ENCODE data around the gene ZBTB21.
A peak's percentile ranks its signal among the peaks of the same experiment; 100 is the strongest.

ZBTB21 gene

DNA sequence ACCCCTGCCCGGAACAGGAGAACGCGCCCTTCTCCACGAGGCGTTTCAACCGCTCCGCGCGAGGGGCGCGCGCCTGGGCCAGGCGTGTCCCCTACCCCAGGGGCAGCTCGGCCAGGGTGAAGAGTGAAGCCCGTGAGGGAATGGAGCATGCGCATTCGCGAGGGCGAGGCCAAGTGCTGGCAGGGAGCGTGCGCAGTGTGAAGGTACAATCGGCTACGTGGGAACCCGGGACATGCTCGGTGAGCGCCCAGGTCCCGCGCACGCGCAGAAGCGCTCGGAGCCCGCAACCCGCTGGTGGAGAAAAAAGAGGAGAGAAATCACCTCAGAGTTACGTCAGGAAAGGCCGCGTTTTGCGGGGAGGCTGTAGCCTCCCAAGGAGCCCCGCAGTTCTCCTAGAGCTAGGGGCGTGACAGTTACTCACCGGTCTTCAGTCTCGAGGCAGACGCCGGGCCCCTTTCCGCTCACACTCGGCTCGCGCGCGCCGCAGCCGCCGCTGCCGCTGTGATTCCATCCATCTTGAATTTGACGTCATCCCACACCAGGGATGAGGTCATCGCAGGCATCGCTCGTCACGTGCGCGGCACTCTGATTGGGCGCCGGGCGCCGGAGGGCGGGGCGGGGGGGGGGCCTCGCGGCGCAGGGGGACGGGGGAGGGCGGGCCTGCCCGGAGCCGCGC lies at the start of gene ZBTB21:
Gene ZBTB21 (minus strand): TSS at position 530 of the 676 bp plus-strand sequence. CDS start 16,265 bp downstream, outside the sequence.
- FAIRE-seq = no peak

DNA sequence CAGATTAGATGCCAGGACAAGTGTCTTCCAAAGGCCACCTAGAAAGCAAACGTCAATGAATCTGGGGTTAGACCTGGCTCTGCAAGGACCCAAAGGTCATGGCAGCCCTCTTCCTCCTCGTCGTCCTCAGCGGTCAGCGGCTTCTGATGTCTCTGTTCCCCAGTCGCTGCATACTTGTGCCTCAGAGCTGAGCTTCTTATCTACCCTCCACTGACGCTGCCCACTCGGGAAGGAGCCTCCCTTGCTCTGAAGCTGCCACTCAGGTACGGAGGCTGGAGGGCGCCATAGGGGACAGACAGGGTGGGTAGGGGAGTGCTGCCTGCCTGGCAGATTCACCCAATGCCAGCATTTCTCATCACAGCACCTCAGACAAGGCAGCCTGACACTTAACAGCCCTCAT lies 49.6 kb upstream of the ZBTB21 start:
- no peak for FAIRE-seq

DNA sequence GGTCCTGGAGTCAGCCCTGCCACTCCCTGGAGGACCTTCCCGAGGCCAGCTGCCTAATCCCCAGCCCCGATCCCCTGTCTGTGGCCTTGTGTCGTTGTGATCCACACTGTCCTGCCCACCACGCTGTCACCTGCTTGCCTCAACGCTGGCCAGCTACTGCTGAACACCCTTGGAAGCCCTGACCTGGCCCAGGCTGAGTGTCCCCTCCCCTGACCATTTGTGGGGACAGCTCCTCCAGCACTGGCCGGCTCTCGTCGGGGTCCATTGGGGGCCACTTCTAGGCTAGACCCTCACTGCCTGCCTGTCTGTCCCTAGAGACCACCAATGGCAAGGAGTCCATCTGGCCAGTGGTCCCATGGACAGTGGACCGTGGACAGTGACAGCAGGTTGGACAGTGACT lies 49.0 kb upstream of the ZBTB21 start:
- no peak for FAIRE-seq

DNA sequence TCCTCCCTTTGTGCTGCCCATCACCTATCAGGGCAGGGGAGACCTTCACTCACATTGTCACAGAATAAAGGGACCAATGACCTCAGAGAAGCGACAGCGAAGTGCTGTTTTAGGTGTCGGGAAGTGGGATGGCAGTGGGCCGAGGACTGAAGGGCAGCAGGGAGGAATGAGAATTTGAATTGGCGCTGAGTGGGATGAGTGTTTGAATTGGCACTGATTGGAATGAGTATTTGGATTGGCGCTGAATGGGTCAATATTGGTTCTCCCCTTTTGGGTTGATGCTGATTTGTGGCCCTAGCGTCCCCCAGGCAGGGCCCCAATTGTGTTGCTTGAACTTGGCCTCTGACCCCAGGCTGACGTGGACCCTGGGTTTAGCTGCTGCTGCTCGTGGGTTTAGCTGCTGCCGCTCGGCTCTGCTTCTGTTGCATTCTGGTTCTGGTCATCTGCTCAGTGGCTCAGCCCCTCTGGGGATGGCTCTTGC lies 48.5 kb upstream of the ZBTB21 start:
- no peak for FAIRE-seq

DNA sequence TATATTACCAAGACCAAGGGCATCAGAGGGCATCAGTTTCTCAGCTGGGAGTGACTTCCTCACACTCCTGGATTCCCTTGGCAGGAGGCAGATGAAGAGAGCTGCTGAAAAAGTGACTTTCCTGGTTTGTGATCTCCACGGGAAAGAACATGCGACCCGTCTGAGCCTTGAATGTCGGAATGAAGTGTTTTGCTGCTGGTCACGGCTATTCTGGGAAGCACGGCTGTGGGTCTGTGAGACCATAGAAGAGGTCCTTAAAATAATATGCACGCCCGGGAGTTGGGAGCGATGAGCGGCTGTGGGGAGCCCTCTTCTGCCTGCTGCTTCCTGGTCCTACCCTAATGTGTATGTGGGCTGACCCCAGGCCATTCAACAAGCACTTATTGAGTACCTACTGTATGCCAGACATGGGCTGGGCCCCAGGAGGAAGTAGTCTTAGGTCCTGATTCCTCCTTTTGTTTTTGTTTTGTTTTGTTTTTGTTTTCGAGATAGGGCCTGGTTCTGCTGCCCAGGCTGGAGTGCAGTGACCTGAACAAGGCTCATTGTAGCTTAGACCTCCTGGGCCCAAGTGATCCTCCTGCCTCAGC lies 47.8 kb upstream of the ZBTB21 start:
- FAIRE-seq = no peak

DNA sequence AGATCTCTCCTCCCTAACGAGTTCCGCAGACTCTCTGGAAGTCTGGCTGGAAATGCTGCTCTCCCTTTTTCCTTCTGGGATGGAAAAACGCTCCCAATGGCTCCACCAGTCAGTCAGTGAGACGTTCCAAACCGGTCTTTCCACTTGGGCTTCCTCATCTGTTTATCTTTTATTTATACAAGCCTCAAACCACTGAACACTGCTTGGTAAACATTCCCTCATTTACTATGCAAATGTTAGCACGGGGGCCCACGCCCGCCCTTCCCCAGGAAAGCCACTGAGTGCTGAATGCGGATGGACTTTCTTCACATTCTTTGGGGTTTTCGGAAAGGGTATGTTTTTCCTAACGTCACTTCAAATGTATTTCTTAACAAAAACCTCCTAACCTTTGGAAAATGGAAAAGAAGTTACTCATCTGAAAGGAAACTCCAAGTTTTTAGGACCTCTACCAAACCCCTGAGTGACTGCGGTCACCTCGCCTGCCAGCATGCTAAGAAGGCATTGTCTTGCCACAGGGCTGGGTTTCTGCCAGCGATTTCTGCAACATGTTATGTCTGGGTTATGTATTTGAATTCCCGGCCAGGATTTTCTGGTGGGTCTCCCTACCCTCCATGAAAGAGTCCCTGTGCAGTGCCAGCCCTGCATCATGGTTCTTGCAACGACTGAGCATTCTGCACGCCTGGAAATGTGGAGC lies 47.0 kb upstream of the ZBTB21 start:
- FAIRE-seq = peak; percentile 71

DNA sequence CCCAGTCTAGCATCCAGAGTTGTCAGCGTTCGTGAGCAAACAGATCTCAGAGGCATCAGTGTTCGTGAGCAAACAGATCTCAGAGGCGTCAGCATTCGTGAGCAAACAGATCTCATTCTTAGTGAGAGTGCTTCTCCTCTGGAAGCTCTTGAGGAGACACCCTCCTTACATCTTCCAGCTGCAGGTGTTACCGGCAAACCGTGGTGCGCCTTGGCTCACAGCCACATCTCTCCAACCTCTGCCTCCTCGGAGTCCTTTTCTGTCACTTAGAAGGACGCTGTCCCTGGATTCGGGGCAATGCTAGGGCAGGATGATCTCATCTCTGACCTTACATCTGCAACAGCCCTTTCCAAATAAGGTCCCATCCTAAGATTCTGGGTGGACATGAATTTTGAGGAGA lies 46.3 kb upstream of the ZBTB21 start:
- FAIRE-seq = no peak

DNA sequence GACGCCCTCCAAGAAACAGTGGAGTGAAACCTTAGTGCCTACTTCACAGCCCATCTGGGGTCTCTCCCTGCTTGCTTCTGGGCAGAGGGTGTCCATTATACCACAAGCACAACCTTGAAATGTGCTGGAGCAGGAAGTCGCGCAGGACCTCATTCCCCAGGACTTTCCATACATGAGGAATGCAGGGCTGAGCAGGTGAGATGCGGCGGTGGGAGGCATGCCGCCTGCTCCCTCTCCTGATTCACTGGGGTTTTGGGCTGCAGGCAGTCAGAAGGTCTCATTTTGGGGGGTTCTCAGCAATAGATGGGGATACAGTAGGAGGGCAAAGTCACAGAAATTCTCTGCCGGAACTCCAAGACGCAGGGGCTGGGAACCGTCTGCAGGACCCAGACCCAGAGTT lies 45.3 kb upstream of the ZBTB21 start:
- no peak for FAIRE-seq

DNA sequence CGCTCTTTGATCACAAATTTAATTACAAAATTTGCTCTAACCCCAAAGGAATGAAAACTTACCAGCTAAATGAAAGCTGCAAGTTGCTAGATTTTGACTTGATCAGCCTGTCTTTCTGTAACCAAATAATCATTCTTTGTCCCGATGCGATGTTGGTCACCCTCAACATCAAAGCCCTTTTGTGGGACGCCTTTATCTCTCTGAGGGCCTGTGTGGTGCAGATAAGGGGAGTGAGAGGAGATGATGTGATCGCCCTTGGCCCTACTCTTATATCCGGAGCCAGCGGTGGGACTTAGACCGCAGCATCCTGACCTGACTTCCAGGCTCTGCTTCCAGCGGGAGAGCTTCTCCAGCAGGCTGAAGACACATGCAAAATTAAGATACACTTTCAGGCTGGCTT lies 41.6 kb upstream of the ZBTB21 start:
- no peak for FAIRE-seq

DNA sequence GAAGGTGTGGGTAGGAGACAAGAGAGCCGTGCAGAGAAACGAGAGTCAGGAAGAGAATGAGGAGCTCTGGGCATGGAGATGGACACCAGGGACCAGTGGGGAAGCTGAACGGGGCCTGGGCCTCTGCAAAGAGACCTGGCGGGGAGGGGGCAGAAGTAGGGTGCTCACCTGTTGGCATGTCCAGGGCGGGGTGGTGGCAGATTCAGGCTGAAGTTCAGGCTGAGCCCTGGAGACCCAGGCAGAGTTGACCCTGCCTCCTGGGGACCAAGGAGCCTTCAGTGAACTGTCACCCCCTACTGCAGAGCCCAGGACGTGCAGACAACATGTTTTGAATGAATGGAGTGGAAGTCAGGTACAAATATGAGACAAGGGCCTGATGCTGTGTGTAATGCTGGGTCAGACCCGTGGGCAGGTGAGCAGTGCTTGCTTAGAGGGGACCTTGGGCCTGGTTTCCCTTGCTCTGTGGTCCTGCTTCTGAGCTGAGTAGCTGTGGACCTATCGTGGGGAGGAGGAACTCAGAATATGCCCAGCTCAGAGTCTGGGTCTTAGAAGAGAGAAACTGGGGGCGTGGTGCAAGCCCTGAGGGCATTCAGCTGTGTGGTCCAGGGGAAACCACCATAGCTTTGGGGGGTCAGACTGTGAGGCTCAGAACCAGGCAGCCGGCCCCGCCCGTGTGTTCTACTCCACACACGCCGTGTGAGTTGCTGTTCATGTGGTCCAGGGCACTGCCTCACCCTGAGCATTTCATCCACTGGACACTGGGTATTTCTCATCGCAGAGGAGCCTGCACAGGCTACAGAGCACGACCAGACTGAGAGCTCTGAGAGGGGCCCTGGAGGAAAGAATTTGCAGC lies 39.6 kb upstream of the ZBTB21 start:
- FAIRE-seq = no peak

DNA sequence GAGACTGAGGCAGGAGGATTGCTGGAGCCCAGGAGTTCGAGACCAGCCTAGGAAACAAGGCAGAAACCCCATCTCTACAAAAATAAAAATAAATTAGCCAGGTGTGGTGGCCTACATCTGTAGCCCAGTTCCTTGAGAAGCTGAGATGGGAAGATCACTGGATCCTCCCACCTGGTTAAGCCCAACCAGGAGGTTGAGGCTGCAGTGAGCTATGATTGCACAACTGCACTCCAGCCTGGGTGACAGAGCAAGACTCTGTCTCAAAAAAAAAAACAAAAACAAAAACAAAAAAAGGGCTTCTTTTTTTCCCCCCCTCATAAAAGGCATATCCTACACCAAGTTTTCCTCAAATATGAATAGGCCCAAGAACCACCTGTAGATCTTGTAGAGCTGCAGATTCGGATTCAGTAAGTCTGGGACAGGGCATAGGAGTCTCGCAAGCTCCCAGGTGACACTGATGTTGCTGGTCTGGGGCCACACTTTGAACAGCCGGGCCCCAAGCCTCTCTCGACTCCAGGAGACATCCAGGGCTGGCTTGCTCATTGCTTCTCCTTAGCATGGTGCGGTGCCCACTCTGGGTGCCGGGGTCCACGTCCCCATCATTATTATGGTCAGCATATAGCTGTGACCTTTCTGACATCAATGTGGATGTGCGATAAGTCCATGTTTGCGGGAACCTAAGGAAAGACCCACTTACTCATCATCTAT lies 38.9 kb upstream of the ZBTB21 start:
- no peak for FAIRE-seq

DNA sequence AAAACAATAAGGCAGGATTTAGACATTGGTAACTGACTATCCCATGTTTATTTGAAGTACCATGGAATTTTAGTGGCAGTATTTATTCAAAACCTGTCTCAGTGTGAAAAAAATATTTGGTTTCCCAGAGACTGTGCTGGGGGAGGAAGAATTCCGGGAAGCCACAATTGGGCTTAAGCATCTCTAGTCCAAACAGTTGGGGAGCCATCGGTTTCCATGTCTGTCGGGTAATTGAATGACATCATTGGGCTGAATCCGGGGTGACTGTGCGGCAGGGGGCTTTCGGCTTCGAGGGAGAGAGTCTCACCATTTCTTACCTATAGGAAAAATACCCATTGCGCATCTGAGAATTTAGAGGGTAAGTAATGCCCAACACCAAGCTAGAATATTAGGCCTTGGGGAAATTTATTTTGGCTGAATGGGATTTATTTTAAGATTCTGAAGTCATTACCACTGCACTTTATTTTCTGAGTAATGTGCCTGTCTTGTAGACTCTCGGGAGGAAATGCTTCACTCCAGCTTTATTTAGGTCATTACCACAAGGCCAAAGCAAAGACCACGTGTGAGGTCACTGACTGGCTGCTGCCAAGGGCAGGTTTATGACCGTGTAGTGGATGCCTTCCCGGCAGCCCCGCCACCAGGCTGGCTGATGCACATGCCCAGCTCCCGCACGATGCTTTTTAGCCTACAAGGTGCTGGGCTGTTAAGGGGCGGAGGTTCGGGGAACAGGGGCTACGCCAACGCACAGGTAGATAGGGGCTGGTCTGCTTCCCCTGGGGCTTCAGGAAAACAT lies 37.9 kb upstream of the ZBTB21 start:
- FAIRE-seq = no peak

DNA sequence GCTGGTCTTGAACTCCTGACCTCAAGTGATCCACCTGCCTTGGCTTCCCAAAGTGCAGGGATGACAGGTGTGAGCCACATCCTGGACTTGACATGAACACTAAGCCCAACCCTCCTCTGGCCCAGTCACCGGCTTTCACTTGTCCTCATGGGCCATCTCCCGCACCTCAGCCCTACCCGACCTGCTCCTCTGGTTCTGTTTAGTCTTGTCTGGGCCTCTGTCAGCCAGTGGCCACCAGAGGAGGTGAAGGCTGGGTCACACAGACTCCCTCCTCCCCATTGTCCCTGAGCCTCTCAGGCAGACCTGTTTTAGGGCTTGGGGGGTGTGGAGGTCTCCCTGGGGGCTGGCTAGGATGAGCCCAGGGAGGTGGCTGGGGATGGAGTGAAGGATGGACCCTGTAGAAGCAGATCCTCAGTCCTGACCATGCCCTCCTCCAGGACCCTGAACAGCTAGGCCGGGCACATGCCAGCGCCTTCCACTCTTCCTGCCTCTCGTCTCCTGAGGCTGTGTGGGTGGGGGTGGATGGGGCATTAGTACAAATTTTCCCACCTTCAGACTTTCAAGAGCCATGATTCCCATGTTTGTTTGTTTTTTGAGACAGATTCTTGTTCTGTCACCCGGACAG lies 34.8 kb upstream of the ZBTB21 start:
- no peak for FAIRE-seq

DNA sequence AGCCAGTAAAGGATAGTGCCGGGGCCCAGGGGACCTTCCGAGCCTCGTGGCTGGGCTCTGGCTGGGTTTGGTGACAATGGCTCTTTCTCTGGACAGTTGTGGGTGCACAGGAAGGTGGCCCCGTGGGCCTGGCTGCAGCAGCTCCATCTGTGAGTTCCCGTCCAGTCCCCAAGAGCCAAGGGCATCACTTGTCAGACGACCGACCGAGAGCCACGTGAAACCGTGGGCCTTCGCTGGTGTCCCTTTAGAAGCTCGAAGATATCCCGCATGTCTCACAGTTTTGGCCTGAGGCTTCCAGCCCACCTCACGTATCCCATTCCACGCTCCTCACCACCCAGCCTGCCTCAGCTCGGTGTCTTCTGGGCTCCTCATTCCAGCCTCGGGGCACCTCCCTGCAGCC lies 33.8 kb upstream of the ZBTB21 start:
- no peak for FAIRE-seq

DNA sequence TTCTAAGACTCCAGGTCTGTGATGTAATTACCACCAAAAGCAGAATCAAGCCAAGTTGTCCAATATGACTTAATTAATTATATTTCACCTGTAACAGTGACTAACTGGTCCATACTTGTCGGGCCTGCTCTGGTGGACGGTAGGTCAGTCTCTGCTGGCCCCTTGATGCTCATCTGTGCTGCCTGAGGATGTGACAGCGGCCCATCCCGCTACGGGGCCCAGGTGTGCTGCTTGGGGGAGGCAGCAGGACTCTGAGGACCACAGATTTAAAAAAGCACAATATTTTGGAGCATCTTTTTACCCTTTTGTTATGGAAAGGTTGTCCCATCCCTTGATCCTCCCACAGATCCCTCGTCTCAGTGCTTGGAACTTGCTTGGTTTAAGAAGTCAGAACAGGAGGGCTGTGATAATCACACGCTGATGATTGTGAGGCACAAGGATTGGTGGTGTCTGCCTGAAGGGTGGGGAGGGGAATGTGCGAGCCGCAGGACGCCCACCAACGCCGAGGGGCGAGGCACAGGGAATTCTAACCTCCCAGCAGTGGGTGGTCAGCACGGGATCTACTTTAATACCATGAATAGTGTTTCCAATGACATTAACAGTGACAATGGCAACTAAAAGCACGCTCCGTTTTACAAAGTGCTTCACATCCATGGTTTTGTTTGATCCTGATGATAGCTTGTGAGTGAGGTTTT lies 33.2 kb upstream of the ZBTB21 start:
- no peak for FAIRE-seq

DNA sequence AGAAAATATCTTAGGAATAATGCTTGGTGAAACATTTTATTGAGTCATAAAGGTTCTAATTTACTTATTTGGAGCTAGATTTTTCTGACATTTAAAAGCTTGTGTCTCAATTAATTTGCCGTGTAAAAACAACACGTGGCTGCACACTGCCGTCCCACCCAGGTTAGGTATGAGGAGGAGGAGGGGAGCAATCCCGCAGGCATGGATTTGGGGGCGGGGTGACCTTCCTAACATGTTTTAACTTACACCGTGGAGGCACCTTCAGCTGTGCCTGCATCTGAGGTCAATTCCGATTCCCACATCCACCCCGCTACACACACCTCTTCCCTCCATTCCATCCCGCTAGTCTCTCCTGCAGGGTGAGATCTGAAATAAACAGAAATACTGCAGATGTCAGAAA lies 32.5 kb upstream of the ZBTB21 start:
- FAIRE-seq = no peak

DNA sequence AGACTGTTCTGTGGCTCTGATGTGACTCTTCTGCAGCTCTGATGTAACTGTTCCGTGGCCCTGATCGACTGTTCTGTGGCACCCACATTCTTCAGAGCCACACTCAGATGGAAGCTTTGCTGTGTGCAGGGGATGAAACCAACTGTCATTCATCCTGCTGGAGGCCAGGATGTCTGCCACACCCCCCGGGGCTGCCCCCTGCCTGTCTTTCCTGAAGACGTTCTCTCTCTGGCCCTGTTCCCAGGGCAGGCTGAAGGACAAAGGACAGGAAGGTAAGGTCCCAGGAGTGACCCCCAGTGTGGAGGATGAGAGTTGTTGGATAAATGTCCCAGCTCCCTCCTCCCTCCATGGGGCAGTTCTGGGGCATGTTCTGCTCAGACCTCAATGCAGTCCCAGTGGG lies 31.6 kb upstream of the ZBTB21 start:
- FAIRE-seq = no peak

DNA sequence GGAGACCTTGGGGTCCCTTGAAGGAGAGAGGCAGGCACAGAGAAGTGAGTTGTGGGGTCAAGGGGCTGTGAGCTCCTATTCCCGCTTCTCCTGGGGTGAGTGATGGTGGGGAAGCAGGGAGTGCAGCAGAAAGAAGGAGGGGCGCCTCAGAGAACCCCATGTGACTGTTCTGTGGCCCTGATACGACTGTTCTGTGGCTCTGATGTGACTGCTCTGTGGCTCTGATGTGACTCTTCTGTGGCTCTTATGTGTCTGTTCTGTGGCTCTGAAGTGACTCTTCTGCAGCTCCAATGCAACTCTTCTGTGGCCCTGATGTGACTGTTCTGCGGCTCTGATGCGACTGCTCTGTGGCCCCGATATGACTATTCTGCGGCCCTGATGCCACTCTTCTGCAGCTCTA lies 31.1 kb upstream of the ZBTB21 start:
- FAIRE-seq = no peak

DNA sequence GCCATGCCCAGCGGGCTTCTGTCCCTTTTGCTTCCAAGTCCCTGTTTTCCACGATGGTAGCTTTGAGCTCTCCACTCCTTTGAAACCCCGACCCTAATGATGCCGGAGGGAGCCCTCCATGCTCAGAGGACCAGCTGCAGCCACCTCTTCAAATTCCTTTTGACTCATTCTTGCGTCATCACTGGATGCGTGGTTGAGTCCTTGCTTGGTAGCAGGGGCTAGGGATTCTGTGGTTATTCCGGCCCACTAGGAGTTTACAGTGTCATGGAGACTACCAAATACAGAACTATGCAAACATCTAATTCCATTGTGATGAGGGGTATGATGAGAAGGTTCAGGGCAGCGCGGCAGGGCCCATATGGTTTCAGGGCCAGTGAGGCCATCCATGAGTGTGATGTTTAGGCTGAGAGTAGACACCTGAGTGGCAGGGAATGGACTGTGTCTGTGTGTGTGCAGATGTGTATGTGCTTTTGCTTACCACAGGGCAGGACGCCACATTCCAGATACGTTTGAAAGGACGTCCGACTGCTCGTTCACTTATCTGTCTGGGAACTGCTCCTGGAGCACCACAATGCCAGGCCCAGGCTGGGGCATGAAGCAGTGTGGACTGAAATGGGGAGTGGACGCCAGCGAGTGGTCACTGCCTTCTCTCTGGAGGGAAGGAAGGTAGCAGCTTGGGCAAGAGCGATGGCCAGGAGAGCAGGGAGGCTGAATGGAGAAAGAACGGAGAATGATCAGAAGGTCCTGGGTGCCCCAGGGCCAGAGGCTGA lies 30.4 kb upstream of the ZBTB21 start:
- no peak for FAIRE-seq

DNA sequence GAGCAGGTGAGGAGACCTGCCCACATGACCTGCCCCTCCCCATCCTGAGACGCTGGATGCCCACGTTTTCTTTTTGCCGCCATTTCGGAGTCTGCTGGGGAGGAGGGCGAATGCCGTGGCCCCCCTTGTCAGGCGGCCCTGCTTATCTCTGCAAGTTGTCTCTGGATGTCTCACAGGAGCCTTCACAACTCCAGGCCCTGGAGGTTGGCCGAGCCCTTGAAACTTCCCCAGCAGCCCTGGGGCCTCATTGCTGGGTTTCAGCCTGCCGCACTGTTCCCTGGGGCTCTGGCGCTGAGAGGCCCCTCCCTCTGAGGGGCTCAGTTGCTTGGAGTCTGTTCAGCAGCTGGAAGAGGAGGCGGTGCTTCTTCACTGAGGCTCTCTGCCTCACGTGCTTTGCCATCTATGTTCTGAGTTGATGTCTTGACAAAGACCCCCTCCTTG lies 29.8 kb upstream of the ZBTB21 start:
- no peak for FAIRE-seq

All from colon (tissue), 2 donors.